Thymus (tissue), 11 donors: Measurements from ENCODE around the gene NAA38. TPM values are rescaled to one million over a fixed set of nuclear protein-coding genes. Genes with fewer than 3 reads are reported as not detected.
A peak's percentile ranks its signal among the peaks of the same experiment; 100 is the strongest.

Source experiments
- DNase-seq, 9 donors: peaks; one replicate each; pipeline ENCODE4 v3.0.0-alpha.2; 2013; ENCODE audit warnings: low spot score in 9 of 9, low read depth in 6 of 9, missing footprints in 1 of 9
- H3K27ac ChIP-seq, 2 donors: one replicate each; pipeline ENCODE4 v1.5.1; 2013; ENCODE audit warnings: control low read depth in 1 of 2, low read depth in 1 of 2, low read length in 1 of 2, mild to moderate bottlenecking in 1 of 2, moderate library complexity in 1 of 2
- H3K27me3 ChIP-seq, 2 donors: one replicate each; pipeline ENCODE4 v1.5.1; 2013; ENCODE audit warnings: low read length in 1 of 2; ENCODE audit not compliant: control insufficient read depth in 2 of 2, insufficient read depth in 1 of 2
- H3K36me3 ChIP-seq, 2 donors: one replicate each; pipeline ENCODE4 v1.5.1; 2013; ENCODE audit warnings: low read length in 1 of 2, mild to moderate bottlenecking in 1 of 2, moderate library complexity in 1 of 2; ENCODE audit not compliant: control insufficient read depth in 2 of 2, insufficient read depth in 2 of 2
- H3K4me1 ChIP-seq, 2 donors: one replicate each; pipeline ENCODE4 v1.5.1; 2013; ENCODE audit warnings: low read length in 2 of 2; ENCODE audit not compliant: control insufficient read depth in 2 of 2, insufficient read depth in 2 of 2
- H3K4me3 ChIP-seq, 2 donors: one replicate each; pipeline ENCODE4 v1.5.1; 2013; ENCODE audit warnings: low read length in 2 of 2, control low read depth in 1 of 2, mild to moderate bottlenecking in 1 of 2
- H3K9me3 ChIP-seq, 2 donors: one replicate each; pipeline ENCODE4 v1.5.1; 2013; ENCODE audit warnings: low read length in 1 of 2, mild to moderate bottlenecking in 1 of 2; ENCODE audit not compliant: control insufficient read depth in 2 of 2, insufficient read depth in 1 of 2
- WGBS: extraction: QIAGEN DNeasy Blood & Tissue Kit; methylation state at CpG from one replicate; pipeline ENCODE4 v1.1.7; 2013; 5-methylcytosine and 5-hydroxymethylcytosine counted together
- polyA plus RNA-seq: library from polyadenylated mRNA; stranded (reverse); fragments of 200-250 nt; gene quantifications from one replicate; pipeline ENCODE4 v1.2.3, GENCODE V29; 2013
- total RNA-seq: library from RNA; stranded (reverse); fragments of 120-200 nt; gene quantifications from one replicate; pipeline ENCODE4 v1.2.4, GENCODE V29; 2013
- donor health status: healthy.

Gene NAA38
- total and polyA plus RNA-seq, 2 donors: 85.3 to 155 TPM

DNA sequence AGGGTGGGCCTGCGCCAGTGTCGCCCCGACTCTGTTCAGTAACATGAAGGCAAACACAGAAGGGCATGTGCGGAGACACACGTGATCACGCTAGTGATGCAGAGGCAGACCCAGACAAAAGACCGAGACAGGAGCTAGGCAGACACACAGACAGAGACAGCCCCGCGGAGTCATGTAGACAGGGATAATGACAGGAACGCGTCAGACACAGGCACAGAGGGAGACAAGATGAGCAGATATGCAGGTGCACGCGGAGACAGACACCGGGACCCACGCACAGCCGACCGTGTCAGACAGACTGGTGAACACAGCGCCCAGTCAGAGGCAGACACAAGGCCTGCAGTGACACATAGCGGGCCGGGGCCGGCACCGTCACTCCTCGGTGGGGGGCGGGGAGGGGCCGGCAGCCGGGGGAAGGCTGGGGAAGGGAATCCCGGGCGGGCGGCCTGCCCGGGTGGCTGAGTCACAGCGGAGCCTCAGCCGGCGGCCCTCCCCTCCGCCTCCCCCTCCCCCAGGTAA, 15.9 kb downstream of the NAA38 start:
- H3K4me1 ChIP-seq: peaks cover 40 to 85% of the 10 kb centered on the region in 2 donors
- peaks cover 0 to 22% of the 10 kb centered on the region in 2 donors for H3K9me3 ChIP-seq
- peaks cover 14 to 41% of the 10 kb centered on the region in 2 donors for H3K36me3 ChIP-seq
- H3K4me3 ChIP-seq: peak overlapping the region; percentile 65 to 66
- 10% methylated on average over 34 of the region's 34 CpGs for WGBS
- peak overlapping the region; percentile 93 to 95 for H3K27ac ChIP-seq
- H3K27me3 ChIP-seq: no peaks in the 10 kb centered on the region
- DNase-seq: peak in 5 of 9 donors; percentile 71 to 88 (median 76)

DNA sequence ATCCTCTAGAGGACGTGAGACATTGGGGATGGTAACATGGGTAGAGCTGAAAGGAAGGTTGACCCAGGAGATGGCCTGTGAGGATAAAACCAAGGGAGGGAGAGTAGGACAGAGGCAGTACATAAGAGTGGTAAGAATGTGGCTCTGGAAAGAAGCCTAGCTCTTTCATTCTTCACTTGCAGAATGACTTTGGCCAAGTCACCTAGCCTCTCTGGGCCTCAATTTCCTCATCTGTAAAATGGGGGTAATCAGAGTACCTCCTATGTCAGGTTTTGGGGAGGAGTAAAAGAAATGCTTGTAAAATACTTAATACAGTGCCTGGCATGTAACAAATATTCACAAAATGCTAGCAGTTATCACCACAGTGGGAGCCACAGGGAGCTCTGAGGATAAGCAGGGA, 16.5 kb downstream of the NAA38 start:
- WGBS: 90% methylated on average over 1 of the region's 1 CpG
- H3K9me3 ChIP-seq: peaks cover 0 to 22% of the 10 kb centered on the region in 2 donors
- H3K27ac ChIP-seq: peak overlapping the region; percentile 77 to 93
- H3K4me3 ChIP-seq: peak overlapping the region; percentile 65 to 66
- peaks cover 40 to 91% of the 10 kb centered on the region in 2 donors for H3K4me1 ChIP-seq
- H3K36me3 ChIP-seq: peaks cover 9 to 35% of the 10 kb centered on the region in 2 donors
- no peak for DNase-seq
- no peaks in the 10 kb centered on the region for H3K27me3 ChIP-seq

DNA sequence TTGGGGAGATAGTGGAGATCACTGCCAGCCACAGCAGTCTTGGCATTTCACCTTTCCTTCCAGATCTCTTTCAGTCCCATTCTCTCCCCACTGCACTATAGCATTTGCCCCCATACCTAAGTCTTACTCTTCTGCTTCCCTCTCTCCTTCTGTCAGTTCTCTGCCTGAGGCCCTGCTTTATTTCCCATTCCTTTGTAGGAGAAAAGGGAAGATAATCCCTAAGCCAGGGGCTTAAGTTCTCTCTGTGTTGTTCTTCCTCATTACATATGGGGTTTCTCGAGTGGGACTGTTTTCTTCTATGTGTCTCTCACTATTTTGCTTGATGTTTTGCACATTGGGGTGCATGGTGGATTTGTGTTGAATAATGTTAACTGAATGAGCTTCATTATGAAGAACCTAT, 16.9 kb downstream of the NAA38 start:
- peaks cover 39 to 88% of the 10 kb centered on the region in 2 donors for H3K4me1 ChIP-seq
- DNase-seq: no peak
- 68% methylated on average over 1 of the region's 1 CpG for WGBS
- H3K4me3 ChIP-seq: no peak overlapping the region
- peak overlapping the region; percentile 6 to 93 for H3K27ac ChIP-seq
- no peaks in the 10 kb centered on the region for H3K27me3 ChIP-seq
- peaks cover 4 to 31% of the 10 kb centered on the region in 2 donors for H3K36me3 ChIP-seq
- peaks cover 0 to 22% of the 10 kb centered on the region in 2 donors for H3K9me3 ChIP-seq

DNA sequence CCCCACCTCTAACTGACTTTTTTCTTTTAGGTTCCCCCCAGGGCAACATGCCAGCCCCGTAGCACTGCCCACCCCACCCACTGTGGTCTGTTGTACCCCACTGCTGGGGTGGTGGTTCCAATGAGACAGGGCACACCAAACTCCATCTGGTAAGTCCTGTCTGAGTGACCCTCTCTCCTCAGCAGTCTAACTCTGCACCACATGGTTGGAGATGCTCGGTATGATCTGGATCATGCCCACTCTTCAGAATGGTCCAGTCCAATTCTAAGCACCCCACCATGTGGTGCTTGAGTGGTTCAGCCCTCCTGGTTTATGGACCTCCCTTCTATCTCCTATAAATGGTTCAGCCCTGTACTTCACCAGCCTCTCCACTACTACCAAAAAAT, 17.5 kb downstream of the NAA38 start:
- H3K4me1 ChIP-seq: peaks cover 36 to 86% of the 10 kb centered on the region in 2 donors
- H3K27ac ChIP-seq: peak overlapping the region in 1 of 2 donors; percentile 93
- H3K9me3 ChIP-seq: peaks cover 0 to 19% of the 10 kb centered on the region in 2 donors
- WGBS: 85% methylated on average over 2 of the region's 2 CpGs
- no peaks in the 10 kb centered on the region for H3K27me3 ChIP-seq
- DNase-seq: peak in 1 of 9 donors; percentile 38
- peaks cover 0 to 25% of the 10 kb centered on the region in 2 donors for H3K36me3 ChIP-seq
- H3K4me3 ChIP-seq: no peak overlapping the region

DNA sequence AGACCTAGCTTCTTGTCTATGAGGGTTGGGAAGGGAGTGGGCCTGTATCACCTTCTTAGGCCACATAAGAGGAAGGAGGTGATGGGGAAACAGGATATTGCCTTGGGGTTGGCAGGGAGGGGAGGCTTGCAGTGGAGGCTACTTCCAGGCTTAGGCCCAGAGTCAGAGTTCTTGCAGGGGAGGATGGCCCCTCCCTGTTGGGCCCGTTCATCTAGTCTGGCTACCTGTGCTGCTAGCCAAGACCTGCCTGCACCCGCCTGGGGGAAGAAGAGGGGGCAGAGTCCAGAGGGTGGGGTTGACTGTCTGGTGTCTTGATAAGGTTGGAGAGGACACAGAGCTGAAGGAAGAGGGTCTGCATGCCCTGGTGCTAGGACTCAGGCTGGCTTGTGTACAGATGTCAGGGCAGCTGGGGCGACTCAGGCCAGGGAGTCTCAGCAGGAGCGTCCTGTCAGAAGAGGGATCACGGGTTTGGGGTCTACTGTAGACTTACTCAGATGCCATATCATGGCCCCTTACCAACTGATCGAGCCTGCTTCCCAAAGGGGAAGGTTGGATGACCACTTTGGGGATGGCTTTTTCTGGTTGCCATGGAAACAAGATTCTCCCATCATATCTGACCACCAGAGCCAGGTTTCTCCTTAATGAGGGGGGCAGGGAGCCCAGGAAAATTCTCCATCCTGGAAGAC, 18.0 kb downstream of the NAA38 start:
- Histone ChIP-seq H3K36me3 (peaks cover 0 to 25% of the 10 kb centered on the region in 2 donors), H3K4me1 (peaks cover 36 to 86% of the 10 kb centered on the region in 2 donors), H3K9me3 (peaks cover 0 to 14% of the 10 kb centered on the region in 2 donors), H3K4me3 (peak overlapping the region; percentile 55 to 82), H3K27ac (peak overlapping the region in 1 of 2 donors; percentile 93), H3K27me3 (no peaks in the 10 kb centered on the region)
- 85% methylated on average over 6 of the region's 6 CpGs for WGBS
- peak in 1 of 9 donors; percentile 50 for DNase-seq

DNA sequence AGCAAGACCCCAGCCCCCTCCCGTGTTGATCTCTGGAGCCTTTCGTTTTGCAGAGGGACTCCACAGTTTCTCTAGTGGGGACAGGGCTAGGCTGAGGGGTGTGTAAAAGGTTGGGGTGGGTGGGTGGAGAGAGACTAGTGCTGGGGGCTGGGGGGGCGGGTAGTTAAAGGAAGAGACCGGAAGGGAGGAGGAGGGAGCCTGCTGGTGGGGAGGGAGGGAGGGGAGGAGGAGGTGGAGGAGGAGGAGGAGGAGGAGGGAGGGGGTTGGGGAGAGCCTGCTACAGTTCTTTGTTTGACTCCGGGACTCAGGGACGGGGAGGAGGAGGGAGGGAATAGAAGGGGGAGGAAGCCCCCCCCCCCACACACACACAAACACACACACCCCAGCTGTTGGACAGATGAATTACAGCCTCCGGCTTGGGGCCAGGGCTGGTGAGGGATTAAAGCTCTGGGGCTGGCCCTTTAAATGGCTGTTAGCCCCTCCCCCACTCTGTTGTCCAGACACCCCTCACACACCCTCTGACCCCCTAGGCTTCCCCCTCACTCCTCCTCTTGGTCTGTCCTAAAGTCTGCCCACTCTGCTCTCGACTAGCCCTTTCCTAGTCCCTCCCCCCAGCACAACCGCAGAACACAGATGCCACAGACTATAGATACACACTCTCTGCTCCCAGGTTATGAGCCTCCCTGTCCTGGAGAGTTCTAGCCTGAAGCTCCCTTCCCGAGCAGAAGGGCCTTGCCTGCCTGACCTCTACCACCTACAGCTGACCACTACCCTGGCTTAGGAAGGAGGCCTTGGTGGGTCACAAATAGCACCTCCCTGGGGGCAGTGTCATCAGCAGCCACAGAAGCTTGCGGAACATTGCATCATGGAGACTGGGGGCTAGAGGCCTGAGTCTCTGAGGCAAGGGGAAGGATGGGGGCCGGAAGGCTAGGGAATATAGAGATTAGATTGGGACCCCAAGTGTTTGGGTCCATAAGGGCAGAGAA, 19.0 kb downstream of the NAA38 start:
- peaks cover 39 to 82% of the 10 kb centered on the region in 2 donors for H3K4me1 ChIP-seq
- peaks cover 0 to 10% of the 10 kb centered on the region in 2 donors for H3K9me3 ChIP-seq
- H3K27me3 ChIP-seq: no peaks in the 10 kb centered on the region
- DNase-seq: peak in 5 of 9 donors; percentile 69 to 85 (median 72)
- peak overlapping the region; percentile 80 to 100 for H3K27ac ChIP-seq
- H3K4me3 ChIP-seq: peak overlapping the region; percentile 82 to 94
- H3K36me3 ChIP-seq: peaks cover 0 to 25% of the 10 kb centered on the region in 2 donors
- 19% methylated on average over 9 of the region's 12 CpGs for WGBS

DNA sequence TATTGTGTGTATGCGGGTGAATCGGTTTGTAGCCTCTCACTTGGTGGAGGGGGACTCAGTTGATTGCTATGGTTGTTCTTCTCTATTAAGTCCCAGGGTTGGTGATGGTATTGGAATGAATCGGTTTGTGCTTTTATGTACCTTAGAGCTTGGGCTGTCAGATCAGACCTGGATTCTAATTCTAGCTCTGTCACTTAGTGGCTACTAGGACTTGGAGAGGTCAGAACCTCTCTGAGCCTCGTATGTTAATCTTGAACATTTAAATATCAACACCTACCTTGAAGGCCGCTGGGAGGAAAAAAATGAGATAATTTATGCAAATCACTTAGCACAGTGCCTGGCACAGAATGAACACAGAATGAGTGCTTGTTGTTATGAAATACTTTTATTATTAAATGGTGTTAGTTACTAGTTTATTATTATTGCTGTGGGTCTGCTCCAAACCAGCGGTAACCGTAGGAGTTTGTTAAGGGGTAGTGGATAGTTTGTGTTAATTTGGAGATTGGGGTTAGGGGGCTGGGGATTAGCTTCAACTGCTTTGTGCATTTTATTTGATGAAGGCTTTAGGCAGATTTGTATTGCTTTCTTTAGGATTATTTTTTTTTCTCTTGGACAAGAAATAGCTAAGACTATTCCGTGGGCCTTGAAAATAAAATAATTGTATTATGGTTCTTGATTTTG, 19.8 kb downstream of the NAA38 start:
- WGBS: 22% methylated on average over 8 of the region's 8 CpGs
- DNase-seq: peak in 1 of 9 donors; percentile 53
- Histone ChIP-seq H3K4me3 (peak overlapping the region; percentile 82 to 94), H3K27ac (peak overlapping the region; percentile 96 to 100), H3K27me3 (no peaks in the 10 kb centered on the region), H3K9me3 (peaks cover 0 to 3% of the 10 kb centered on the region in 2 donors), H3K4me1 (peaks cover 39 to 82% of the 10 kb centered on the region in 2 donors), H3K36me3 (peaks cover 0 to 25% of the 10 kb centered on the region in 2 donors)

- Histone ChIP-seq H3K27ac (peak overlapping the region; percentile 96 to 100), H3K4me1 (peaks cover 39 to 78% of the 10 kb centered on the region in 2 donors), H3K36me3 (peaks cover 0 to 25% of the 10 kb centered on the region in 2 donors), H3K27me3 (no peaks in the 10 kb centered on the region), H3K4me3 (peak overlapping the region; percentile 82 to 94), H3K9me3 (peaks cover 0 to 1% of the 10 kb centered on the region in 2 donors)
- DNase-seq: peak in 8 of 9 donors; percentile 68 to 90 (median 79)
- WGBS: 1% methylated on average over 19 of the region's 19 CpGs
Observed at GRCh38 chr17:7836596-7837407, 20.6 kb downstream of the NAA38 start.
